Measurements from ENCODE around the gene AFF1.

DNA sequence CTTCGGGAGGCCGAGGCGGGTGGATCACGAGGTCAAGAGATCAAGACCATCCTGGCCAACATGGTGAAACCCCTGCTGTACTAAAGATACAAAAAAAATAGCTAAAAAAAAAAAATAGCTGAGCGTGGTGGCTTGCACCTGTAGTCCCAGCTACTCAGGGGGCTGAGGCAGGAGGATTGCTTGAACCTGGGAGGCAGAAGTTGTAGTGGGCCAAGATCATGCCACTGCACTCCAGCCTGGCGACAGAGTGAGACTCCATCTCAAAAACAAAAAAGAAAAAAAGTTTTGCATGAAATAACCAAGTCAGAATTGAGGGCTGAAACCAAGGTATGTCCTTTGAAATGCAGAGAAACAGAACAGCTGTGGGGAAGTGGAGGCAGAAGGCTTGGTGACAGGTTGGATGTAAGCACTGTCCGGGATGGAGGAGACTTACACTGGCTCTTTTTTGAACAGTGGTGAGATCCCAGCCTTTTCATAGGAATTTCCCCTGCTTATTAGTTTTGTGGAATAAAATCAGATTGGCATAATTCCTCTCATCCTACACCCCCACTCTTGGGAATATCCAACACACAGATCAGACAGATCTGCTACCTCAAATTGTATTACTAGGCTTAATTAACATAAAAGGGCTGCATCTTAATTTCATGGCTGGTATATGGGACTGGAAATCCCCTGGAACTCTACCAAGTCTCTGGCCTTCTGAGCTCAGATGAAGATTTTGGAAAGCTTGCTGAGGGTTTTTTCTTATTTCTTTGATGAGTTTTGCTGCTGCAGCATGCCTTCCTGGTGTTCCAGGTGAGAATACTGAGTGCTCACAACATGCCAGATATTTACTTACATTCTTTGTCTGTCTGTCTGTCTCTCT is 23.8 kb upstream of the AFF1 start:
- TF ChIP-seq, protein P1, sequence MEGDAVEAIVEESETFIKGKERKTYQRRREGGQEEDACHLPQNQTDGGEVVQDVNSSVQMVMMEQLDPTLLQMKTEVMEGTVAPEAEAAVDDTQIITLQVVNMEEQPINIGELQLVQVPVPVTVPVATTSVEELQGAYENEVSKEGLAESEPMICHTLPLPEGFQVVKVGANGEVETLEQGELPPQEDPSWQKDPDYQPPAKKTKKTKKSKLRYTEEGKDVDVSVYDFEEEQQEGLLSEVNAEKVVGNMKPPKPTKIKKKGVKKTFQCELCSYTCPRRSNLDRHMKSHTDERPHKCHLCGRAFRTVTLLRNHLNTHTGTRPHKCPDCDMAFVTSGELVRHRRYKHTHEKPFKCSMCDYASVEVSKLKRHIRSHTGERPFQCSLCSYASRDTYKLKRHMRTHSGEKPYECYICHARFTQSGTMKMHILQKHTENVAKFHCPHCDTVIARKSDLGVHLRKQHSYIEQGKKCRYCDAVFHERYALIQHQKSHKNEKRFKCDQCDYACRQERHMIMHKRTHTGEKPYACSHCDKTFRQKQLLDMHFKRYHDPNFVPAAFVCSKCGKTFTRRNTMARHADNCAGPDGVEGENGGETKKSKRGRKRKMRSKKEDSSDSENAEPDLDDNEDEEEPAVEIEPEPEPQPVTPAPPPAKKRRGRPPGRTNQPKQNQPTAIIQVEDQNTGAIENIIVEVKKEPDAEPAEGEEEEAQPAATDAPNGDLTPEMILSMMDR (IDR thresholded peaks at IDR 0.05; ENCODE audit: poor library complexity), result no peak
- no peak for TF ChIP-seq EZH2 (IDR thresholded peaks at IDR 0.05; ENCODE audit: borderline replicate concordance)
